ENCODE data around the gene CTDSPL. TPM values are rescaled to one million over a fixed set of nuclear protein-coding genes. Genes with fewer than 3 reads are reported as not detected.

CTDSPL gene
- polyA plus RNA-seq, 1 experiment: 40.4 TPM

GRCh38 chr3:37871858-37872257 lies 10.2 kb downstream of the CTDSPL start:
- ChIA-PET CTCF (interaction anchor here (1.4 to 1.7 kb wide), 2 partner anchors 96 to 125 kb away, joined by 5 to 7 read pairs; no protein-coding TSS in a partner anchor), POLR2A (interaction anchor here (0.5 to 0.6 kb wide), 2 partner anchors 8 to 65 kb away, joined by 3 to 6 read pairs; no protein-coding TSS in a partner anchor)
- H3K27me3 ChIP-seq (ENCODE audit: control insufficient read depth, insufficient read depth, low read length): no peaks in the 10 kb centered on the region
- H3K9me3 ChIP-seq (ENCODE audit: control insufficient read depth, insufficient read depth, low read length): no peaks in the 10 kb centered on the region; the same call in 1 of the 2 replicates
- no peak for TF ChIP-seq CTCF (IDR thresholded peaks at IDR 0.05; ENCODE audit: low read depth, low read length)
- DNase-seq (ENCODE audit: low read depth, low spot score): no peak
- no peak overlapping the region for H3K4me3 ChIP-seq (ENCODE audit: low read depth, low read length)
- no peak overlapping the region for H3K27ac ChIP-seq (ENCODE audit: low read depth, low read length)

GRCh38 chr3:37872413-37873160 lies 10.9 kb downstream of the CTDSPL start:
- CTCF ChIA-PET: interaction anchor here (1.4 to 1.7 kb wide), 2 partner anchors 17 to 124 kb away, joined by 5 read pairs; no protein-coding TSS in a partner anchor
- Histone ChIP-seq H3K27me3 (ENCODE audit: control insufficient read depth, insufficient read depth, low read length) (no peaks in the 10 kb centered on the region), H3K4me3 (ENCODE audit: low read depth, low read length) (no peak overlapping the region), H3K27ac (ENCODE audit: low read depth, low read length) (no peak overlapping the region), H3K9me3 (ENCODE audit: control insufficient read depth, insufficient read depth, low read length) (no peaks in the 10 kb centered on the region; the same call in 1 of the 2 replicates)
- DNase-seq (ENCODE audit: low read depth, low spot score): no peak
- no peak for TF ChIP-seq CTCF (IDR thresholded peaks at IDR 0.05; ENCODE audit: low read depth, low read length)
- POLR2A ChIA-PET: interaction anchor here (0.6 kb wide), 1 partner anchor 64 kb away, joined by 6 read pairs; no protein-coding TSS in a partner anchor

DNA sequence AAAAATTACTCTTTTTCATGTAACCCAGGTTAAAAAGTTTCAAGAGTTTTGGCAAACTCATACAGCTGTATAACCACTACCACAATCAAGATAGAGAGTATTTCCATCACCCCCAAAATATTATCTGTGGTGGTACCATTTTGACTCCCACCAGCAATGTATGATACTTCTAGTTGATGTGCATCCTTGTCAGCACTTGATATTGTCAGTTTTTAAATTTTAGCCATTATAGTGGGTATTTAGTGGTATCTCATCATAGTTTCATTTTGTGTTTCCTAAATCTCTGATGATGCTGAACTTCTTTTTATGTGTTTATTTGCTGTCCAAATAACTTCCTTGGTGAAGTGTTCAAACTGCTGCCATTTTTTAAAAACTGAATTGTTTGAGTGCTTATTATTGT lies 14.6 kb downstream of the CTDSPL start:
- no peak for TF ChIP-seq CTCF (IDR thresholded peaks at IDR 0.05; ENCODE audit: low read depth, low read length)
- ChIA-PET CTCF (interaction anchor here (1.5 kb wide), 1 partner anchor 90 kb away, joined by 7 read pairs; no protein-coding TSS in a partner anchor), POLR2A (no interaction called here)
- Histone ChIP-seq H3K27me3 (ENCODE audit: control insufficient read depth, insufficient read depth, low read length) (no peaks in the 10 kb centered on the region), H3K27ac (ENCODE audit: low read depth, low read length) (no peak overlapping the region), H3K9me3 (ENCODE audit: control insufficient read depth, insufficient read depth, low read length) (no peaks in the 10 kb centered on the region; the same call in 1 of the 2 replicates), H3K4me3 (ENCODE audit: low read depth, low read length) (no peak overlapping the region)
- DNase-seq (ENCODE audit: low read depth, low spot score): no peak

- POLR2A ChIA-PET: no interaction called here
- TF ChIP-seq CTCF (IDR thresholded peaks at IDR 0.05; ENCODE audit: low read depth, low read length): no peak
- CTCF ChIA-PET: interaction anchor here (1.0 kb wide), 1 partner anchor 114 kb away, joined by 4 read pairs; no protein-coding TSS in a partner anchor
Measured at GRCh38 chr3:37882711-37883110, 21.0 kb downstream of the CTDSPL start.

GRCh38 chr3:37885814-37886213 lies 24.1 kb downstream of the CTDSPL start:
- Histone ChIP-seq H3K9me3 (ENCODE audit: control insufficient read depth, insufficient read depth, low read length) (no peaks in the 10 kb centered on the region), H3K4me3 (ENCODE audit: low read depth, low read length) (no peak overlapping the region), H3K27ac (ENCODE audit: low read depth, low read length) (no peak overlapping the region), H3K27me3 (ENCODE audit: control insufficient read depth, insufficient read depth, low read length) (no peaks in the 10 kb centered on the region)
- no peak for TF ChIP-seq CTCF (IDR thresholded peaks at IDR 0.05; ENCODE audit: low read depth, low read length)
- ChIA-PET CTCF (no interaction called here), POLR2A (no interaction called here)
- DNase-seq (ENCODE audit: low read depth, low spot score): no peak

More at GRCh38 chr3:37882711-37883110, 21.0 kb downstream of the CTDSPL start:
- Histone ChIP-seq H3K4me3 (ENCODE audit: low read depth, low read length) (no peak overlapping the region), H3K27ac (ENCODE audit: low read depth, low read length) (no peak overlapping the region), H3K9me3 (ENCODE audit: control insufficient read depth, insufficient read depth, low read length) (no peaks in the 10 kb centered on the region), H3K27me3 (ENCODE audit: control insufficient read depth, insufficient read depth, low read length) (no peaks in the 10 kb centered on the region)
- DNase-seq (ENCODE audit: low read depth, low spot score): no peak

Data from AG04450 (cell line).